SH-SY5Y (cell line): ENCODE measurements around the gene PKIB.

Source experiments
- GATA2 ChIP-seq: IDR thresholded peaks from 2 replicates; pipeline ENCODE4 v1.6.1; 2011; ENCODE audit warnings: mild to moderate bottlenecking, low read depth, low read length
- GATA3 ChIP-seq: IDR thresholded peaks from 2 replicates; pipeline ENCODE4 v1.6.1; 2011; ENCODE audit warnings: low read depth, mild to moderate bottlenecking, low read length, moderate library complexity

DNA sequence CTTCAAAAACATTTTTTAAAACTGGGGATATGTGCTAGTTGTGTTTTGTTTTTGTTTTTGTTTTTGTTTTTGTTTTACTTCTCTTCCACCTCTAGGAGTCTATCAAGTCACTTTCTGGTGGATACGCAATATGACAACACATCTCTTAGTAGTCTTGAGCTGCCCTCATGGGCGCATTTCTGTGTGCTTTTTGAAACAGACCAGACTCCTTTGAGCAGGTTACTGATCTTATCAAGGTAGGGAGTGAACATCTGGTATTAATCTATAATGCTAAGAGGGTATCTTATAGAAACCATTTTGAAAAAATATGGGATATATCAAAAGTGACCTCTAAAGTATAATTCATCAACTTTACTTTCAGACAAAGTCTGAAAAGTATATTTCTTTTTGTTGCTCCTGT, 56.2 kb downstream of the PKIB start:
- peak; percentile 49; the same call in 1 of the 2 replicates for TF ChIP-seq GATA2
- TF ChIP-seq GATA3, result peak; percentile 49; the same call in 1 of the 2 replicates
